Adipose tissue (tissue), 3 donors: ENCODE results near the gene RHOH. TPM values are rescaled to one million over a fixed set of nuclear protein-coding genes. Genes with fewer than 3 reads are reported as not detected.
"Not testable (repeated sequence)": the region's sequence is repeated elsewhere in the genome, so short reads cannot be mapped to it uniquely, and the experiment has no call there.

Source experiments
- H3K27ac ChIP-seq: one replicate; pipeline ENCODE4 v1.5.1; 2013; ENCODE audit warnings: low read depth, low read length
- WGBS, 3 donors: extraction: QIAGEN DNeasy Blood & Tissue Kit; methylation state at CpG; one replicate each; pipeline ENCODE4 v1.1.7; 2013; 5-methylcytosine and 5-hydroxymethylcytosine counted together
- polyA plus RNA-seq, 3 donors: library from polyadenylated mRNA; stranded (reverse); fragments of 200-250 nt; gene quantifications; one replicate each; pipeline ENCODE4 v1.2.3, GENCODE V29; 2013
- donor health status: healthy with polysubstance abuse.
- donor health status: Bipolar disorder and iron deficiency.
- donor health status: healthy.

The RHOH gene
- 1 to 10 TPM in 1 of 3 donors, under 1 TPM in 2; 0.60 to 2.1 (median 0.90) TPM for polyA plus RNA-seq

- WGBS, 3 donors, result 34 to 76% (median 38%) methylated on average over 14 of the region's 14 CpGs
Measured at GRCh38 chr4:40196724-40197281, at the start of gene RHOH. RHOH (plus strand) TSS chr4:40197031; CDS start chr4:40243387, 46,356 bp downstream.

GRCh38 chr4:40147490-40147889, 49.3 kb upstream of the RHOH start:
- WGBS, 3 donors, result 92 to 97% (median 97%) methylated on average over 23 to 31 of the region's 31 CpGs
- not testable (repeated sequence) for H3K27ac ChIP-seq

More at GRCh38 chr4:40196724-40197281, at the start of gene RHOH:
- H3K27ac ChIP-seq, result no peak within 1 kb of the TSS

- H3K27ac ChIP-seq, result no peak overlapping the region
- 82 to 84% (median 84%) methylated on average over 3 of the region's 3 CpGs for WGBS, 3 donors
Measured at GRCh38 chr4:40149960-40150385, 46.9 kb upstream of the RHOH start.

- 59 to 90% (median 88%) methylated on average over 3 of the region's 3 CpGs for WGBS, 3 donors
- no peak overlapping the region for H3K27ac ChIP-seq
Measured at GRCh38 chr4:40150932-40151331, 45.9 kb upstream of the RHOH start.

GRCh38 chr4:40152637-40153036, 44.2 kb upstream of the RHOH start:
- H3K27ac ChIP-seq, result no peak overlapping the region
- WGBS, 3 donors, result 56 to 84% (median 72%) methylated on average over 4 of the region's 4 CpGs

- WGBS, 3 donors, result 57 to 91% (median 69%) methylated on average over 4 of the region's 4 CpGs
- H3K27ac ChIP-seq, result no peak overlapping the region
Measured at GRCh38 chr4:40157436-40157835, 39.4 kb upstream of the RHOH start.

- H3K27ac ChIP-seq, result no peak overlapping the region
- 95 to 96% (median 96%) methylated on average over 9 of the region's 9 CpGs for WGBS, 3 donors
Measured at GRCh38 chr4:40160258-40160657, 36.6 kb upstream of the RHOH start.

GRCh38 chr4:40164459-40164858, 32.4 kb upstream of the RHOH start:
- 87 to 89% (median 87%) methylated on average over 3 of the region's 3 CpGs for WGBS, 3 donors
- H3K27ac ChIP-seq, result no peak overlapping the region

- H3K27ac ChIP-seq, result no peak overlapping the region
- 94 to 100% (median 94%) methylated on average over 1 of the region's 1 CpG for WGBS, 3 donors
Measured at GRCh38 chr4:40165916-40166315, 30.9 kb upstream of the RHOH start.

- no peak overlapping the region for H3K27ac ChIP-seq
Measured at GRCh38 chr4:40168070-40168469, 28.8 kb upstream of the RHOH start.

GRCh38 chr4:40170588-40170987, 26.2 kb upstream of the RHOH start:
- H3K27ac ChIP-seq, result no peak overlapping the region

- 43 to 52% (median 48%) methylated on average over 4 of the region's 4 CpGs for WGBS, 3 donors
- no peak overlapping the region for H3K27ac ChIP-seq
Measured at GRCh38 chr4:40173470-40173875, 23.4 kb upstream of the RHOH start.

- no peak overlapping the region for H3K27ac ChIP-seq
- 43 to 67% (median 62%) methylated on average over 10 of the region's 10 CpGs for WGBS, 3 donors
Measured at GRCh38 chr4:40176602-40177001, 20.2 kb upstream of the RHOH start.

GRCh38 chr4:40177591-40177990, 19.2 kb upstream of the RHOH start:
- WGBS, 3 donors, result 72 to 92% (median 81%) methylated on average over 2 of the region's 2 CpGs
- no peak overlapping the region for H3K27ac ChIP-seq

- no peak overlapping the region for H3K27ac ChIP-seq
- WGBS, 3 donors, result 21 to 72% (median 69%) methylated on average over 5 of the region's 5 CpGs
Measured at GRCh38 chr4:40178672-40179071, 18.2 kb upstream of the RHOH start.

GRCh38 chr4:40179360-40179759, 17.5 kb upstream of the RHOH start:
- no peak overlapping the region for H3K27ac ChIP-seq
- 50 to 90% (median 85%) methylated on average over 1 of the region's 1 CpG for WGBS, 3 donors

- WGBS, 3 donors, result 22 to 55% (median 26%) methylated on average over 1 of the region's 1 CpG
- no peak overlapping the region for H3K27ac ChIP-seq
Measured at GRCh38 chr4:40180356-40180755, 16.5 kb upstream of the RHOH start.

GRCh38 chr4:40182001-40182400, 14.8 kb upstream of the RHOH start:
- no peak overlapping the region for H3K27ac ChIP-seq
- 71 to 87% (median 79%) methylated on average over 4 of the region's 4 CpGs for WGBS, 3 donors

GRCh38 chr4:40182954-40183353, 13.9 kb upstream of the RHOH start:
- WGBS, 3 donors, result 72 to 98% (median 81%) methylated on average over 3 of the region's 3 CpGs
- H3K27ac ChIP-seq, result no peak overlapping the region

- no peak overlapping the region for H3K27ac ChIP-seq
- 84 to 87% (median 86%) methylated on average over 12 of the region's 12 CpGs for WGBS, 3 donors
Measured at GRCh38 chr4:40183615-40184411, 13.0 kb upstream of the RHOH start.
